HEK293 (cell line): Measurements from ENCODE around the gene NOLC1.
A peak's percentile ranks its signal among the peaks of the same experiment; 100 is the strongest.

Source experiments
- BCL11B ChIP-seq: fragments of 450-650 bp; formaldehyde crosslinking; IDR thresholded peaks from 2 replicates; pipeline ENCODE4 v1.5.1; 2016; ENCODE audit warnings: low read depth, missing biosample characterization, missing genetic modification characterization
- KLF16 ChIP-seq: fragments of 450-650 bp; formaldehyde crosslinking; IDR thresholded peaks from 2 replicates; pipeline ENCODE4 v1.5.1; 2017; ENCODE audit warnings: missing biosample characterization, missing genetic modification characterization
- PRDM2 ChIP-seq: fragments of 450-650 bp; formaldehyde crosslinking; IDR thresholded peaks from 2 replicates; pipeline ENCODE4 v1.5.1; 2016; ENCODE audit warnings: missing biosample characterization, missing genetic modification characterization, borderline replicate concordance
- SALL2 ChIP-seq: fragments of 450-650 bp; formaldehyde crosslinking; IDR thresholded peaks from 2 replicates; pipeline ENCODE4 v1.5.0; 2017; ENCODE audit warnings: missing biosample characterization, mild to moderate bottlenecking, missing genetic modification characterization, borderline replicate concordance
- YY2 ChIP-seq: fragments of 450-650 bp; formaldehyde crosslinking; IDR thresholded peaks from 2 replicates; pipeline ENCODE4 v1.5.1; 2016; ENCODE audit warnings: missing biosample characterization, missing genetic modification characterization
- ZBTB48 ChIP-seq: fragments of 450-650 bp; formaldehyde crosslinking; IDR thresholded peaks from 2 replicates; pipeline ENCODE4 v1.5.1; 2016; ENCODE audit warnings: missing biosample characterization, missing genetic modification characterization
- ZFP69B ChIP-seq: fragments of 450-650 bp; formaldehyde crosslinking; IDR thresholded peaks from 2 replicates; pipeline ENCODE4 v1.5.1; 2016; ENCODE audit warnings: missing biosample characterization, missing genetic modification characterization
- ZNF175 ChIP-seq: fragments of 450-650 bp; formaldehyde crosslinking; IDR thresholded peaks from 2 replicates; pipeline ENCODE4 v1.5.1; 2016; ENCODE audit warnings: missing biosample characterization, missing genetic modification characterization
- ZNF202 ChIP-seq: fragments of 450-650 bp; formaldehyde crosslinking; IDR thresholded peaks from 2 replicates; pipeline ENCODE4 v1.5.1; 2016; ENCODE audit warnings: missing biosample characterization, missing genetic modification characterization, borderline replicate concordance
- ZNF239 ChIP-seq: fragments of 450-650 bp; formaldehyde crosslinking; IDR thresholded peaks from 2 replicates; pipeline ENCODE4 v1.5.1; 2016; ENCODE audit warnings: missing biosample characterization, missing genetic modification characterization
- ZNF274 ChIP-seq, 2 experiments: fragments of 200-500 bp in 1 of 2; fragments of 450-650 bp in 1 of 2; sonication (Bioruptor generic) in 1 of 2; formaldehyde crosslinking in 1 of 2; IDR thresholded peaks; 2 replicates each; pipeline versions ENCODE4 v1.5.1 to v1.6.1; 2014 to 2016; ENCODE audit warnings: borderline replicate concordance in 1 of 2, inconsistent platforms in 1 of 2, low read length in 1 of 2, missing biosample characterization in 1 of 2, missing genetic modification characterization in 1 of 2
- ZNF302 ChIP-seq: fragments of 450-650 bp; formaldehyde crosslinking; IDR thresholded peaks from 2 replicates; pipeline ENCODE4 v1.5.1; 2016; ENCODE audit warnings: missing biosample characterization, missing genetic modification characterization, low read depth
- ZNF48 ChIP-seq: fragments of 450-650 bp; formaldehyde crosslinking; IDR thresholded peaks from 2 replicates; pipeline ENCODE4 v1.5.1; 2016; ENCODE audit warnings: missing biosample characterization, missing genetic modification characterization
- ZNF610 ChIP-seq: fragments of 450-650 bp; formaldehyde crosslinking; IDR thresholded peaks from 2 replicates; pipeline ENCODE4 v1.5.1; 2016; ENCODE audit warnings: missing biosample characterization, missing genetic modification characterization, borderline replicate concordance
- ZNF654 ChIP-seq: fragments of 450-650 bp; formaldehyde crosslinking; IDR thresholded peaks from 2 replicates; pipeline ENCODE4 v1.5.1; 2016; ENCODE audit warnings: low read depth, missing biosample characterization, missing genetic modification characterization
- ZNF660 ChIP-seq: fragments of 450-650 bp; IDR thresholded peaks from 2 replicates; pipeline ENCODE4 v1.5.1; 2018; ENCODE audit warnings: missing biosample characterization, mild to moderate bottlenecking, missing genetic modification characterization
- ZNF670 ChIP-seq: fragments of 450-650 bp; formaldehyde crosslinking; IDR thresholded peaks from 2 replicates; pipeline ENCODE4 v1.5.1; 2016; ENCODE audit warnings: missing biosample characterization, missing genetic modification characterization, low read depth
- ZNF837 ChIP-seq: fragments of 450-650 bp; formaldehyde crosslinking; IDR thresholded peaks from 2 replicates; pipeline ENCODE4 v1.5.1; 2016; ENCODE audit warnings: missing biosample characterization, missing genetic modification characterization
- TF ChIP-seq, protein P1 (sequence below): fragments of 450-650 bp; formaldehyde crosslinking; conservative IDR thresholded peaks from 2 replicates; pipeline ENCODE4 v1.5.1; 2016; ENCODE audit warnings: low read depth, missing biosample characterization, missing genetic modification characterization
- TF ChIP-seq, protein P2 (sequence below): fragments of 450-650 bp; formaldehyde crosslinking; IDR thresholded peaks from 2 replicates; pipeline ENCODE4 v1.5.1; 2016; ENCODE audit warnings: missing biosample characterization, missing genetic modification characterization, low read depth
- TF ChIP-seq, protein P3 (sequence below): fragments of 450-650 bp; formaldehyde crosslinking; IDR thresholded peaks from 2 replicates; pipeline ENCODE4 v1.5.1; 2016; ENCODE audit warnings: missing biosample characterization, missing genetic modification characterization, low read depth
- TF ChIP-seq, protein P4 (sequence below): fragments of 450-650 bp; formaldehyde crosslinking; IDR thresholded peaks from 2 replicates; pipeline ENCODE4 v1.5.1; 2017; ENCODE audit warnings: missing biosample characterization, missing genetic modification characterization

The NOLC1 gene

DNA sequence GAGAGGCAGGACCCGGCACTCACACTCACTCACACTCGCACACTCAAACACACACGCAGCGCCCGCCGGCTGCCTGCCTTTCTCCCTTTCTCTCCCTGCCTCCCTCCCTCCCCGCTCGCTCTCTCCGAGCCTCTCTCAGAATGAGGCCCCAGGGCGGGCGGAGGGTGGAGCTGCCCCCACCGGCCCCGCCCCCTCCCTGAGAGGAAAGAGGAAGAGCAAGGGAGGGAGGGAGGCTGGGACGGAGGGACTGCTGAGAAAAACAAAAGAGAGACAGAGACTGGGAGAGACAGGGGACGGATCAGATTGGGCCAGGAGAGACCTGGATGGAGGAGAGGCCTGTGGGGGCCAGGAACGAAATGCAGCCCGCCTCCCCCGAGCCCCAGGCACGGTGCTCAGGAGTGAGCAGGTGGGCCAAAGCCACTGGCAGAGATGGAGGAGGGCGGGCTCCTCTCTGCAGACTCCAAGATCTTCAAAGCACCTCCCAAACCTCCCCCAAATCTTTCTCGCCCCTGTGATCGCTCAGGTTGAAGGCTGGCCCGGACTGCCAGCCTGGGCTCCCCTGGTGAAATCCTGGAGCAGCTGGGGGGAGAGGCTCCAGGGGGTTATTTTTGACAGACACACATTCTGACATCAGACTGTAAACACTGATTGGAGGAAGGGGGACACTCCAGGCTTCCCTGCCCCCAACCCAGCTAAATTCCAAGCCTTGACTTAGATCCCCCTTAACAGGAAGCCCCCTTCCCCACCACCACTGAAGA lies 37.1 kb upstream of the NOLC1 start (continued):
- TF ChIP-seq, protein P1, sequence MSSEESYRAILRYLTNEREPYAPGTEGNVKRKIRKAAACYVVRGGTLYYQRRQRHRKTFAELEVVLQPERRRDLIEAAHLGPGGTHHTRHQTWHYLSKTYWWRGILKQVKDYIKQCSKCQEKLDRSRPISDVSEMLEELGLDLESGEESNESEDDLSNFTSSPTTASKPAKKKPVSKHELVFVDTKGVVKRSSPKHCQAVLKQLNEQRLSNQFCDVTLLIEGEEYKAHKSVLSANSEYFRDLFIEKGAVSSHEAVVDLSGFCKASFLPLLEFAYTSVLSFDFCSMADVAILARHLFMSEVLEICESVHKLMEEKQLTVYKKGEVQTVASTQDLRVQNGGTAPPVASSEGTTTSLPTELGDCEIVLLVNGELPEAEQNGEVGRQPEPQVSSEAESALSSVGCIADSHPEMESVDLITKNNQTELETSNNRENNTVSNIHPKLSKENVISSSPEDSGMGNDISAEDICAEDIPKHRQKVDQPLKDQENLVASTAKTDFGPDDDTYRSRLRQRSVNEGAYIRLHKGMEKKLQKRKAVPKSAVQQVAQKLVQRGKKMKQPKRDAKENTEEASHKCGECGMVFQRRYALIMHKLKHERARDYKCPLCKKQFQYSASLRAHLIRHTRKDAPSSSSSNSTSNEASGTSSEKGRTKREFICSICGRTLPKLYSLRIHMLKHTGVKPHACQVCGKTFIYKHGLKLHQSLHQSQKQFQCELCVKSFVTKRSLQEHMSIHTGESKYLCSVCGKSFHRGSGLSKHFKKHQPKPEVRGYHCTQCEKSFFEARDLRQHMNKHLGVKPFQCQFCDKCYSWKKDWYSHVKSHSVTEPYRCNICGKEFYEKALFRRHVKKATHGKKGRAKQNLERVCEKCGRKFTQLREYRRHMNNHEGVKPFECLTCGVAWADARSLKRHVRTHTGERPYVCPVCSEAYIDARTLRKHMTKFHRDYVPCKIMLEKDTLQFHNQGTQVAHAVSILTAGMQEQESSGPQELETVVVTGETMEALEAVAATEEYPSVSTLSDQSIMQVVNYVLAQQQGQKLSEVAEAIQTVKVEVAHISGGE (tag by site-specific recombination) = peak; percentile 20; the same call in 1 of the 2 replicates
- TF ChIP-seq ZNF610 (tag by site-specific recombination) (no peak), BCL11B (no peak), ZBTB48 (tag by site-specific recombination) (peak; percentile 22; the same call in 1 of the 2 replicates), ZNF670 (tag by site-specific recombination) (no peak), ZNF302 (tag by site-specific recombination) (no peak), ZFP69B (tag by site-specific recombination) (0 out of 2 replicates have a peak, but pooled peaks have one; percentile 36), ZNF654 (tag by site-specific recombination) (no peak), YY2 (tag by site-specific recombination) (no peak), SALL2 (tag by site-specific recombination) (no peak), ZNF274 (IDR thresholded peaks at IDR 0.05; ENCODE audit: low read length) (no peak), ZNF274 (tag by site-specific recombination; IDR thresholded peaks at IDR 0.05; ENCODE audit: borderline replicate concordance) (no peak), ZNF48 (no peak), ZNF837 (tag by site-specific recombination) (no peak), ZNF660 (tag by site-specific recombination) (no peak), ZNF239 (no peak), KLF16 (tag by site-specific recombination) (peak; percentile 94), PRDM2 (no peak), ZNF175 (tag by site-specific recombination) (no peak), ZNF202 (tag by site-specific recombination) (no peak)
- TF ChIP-seq, protein P2, sequence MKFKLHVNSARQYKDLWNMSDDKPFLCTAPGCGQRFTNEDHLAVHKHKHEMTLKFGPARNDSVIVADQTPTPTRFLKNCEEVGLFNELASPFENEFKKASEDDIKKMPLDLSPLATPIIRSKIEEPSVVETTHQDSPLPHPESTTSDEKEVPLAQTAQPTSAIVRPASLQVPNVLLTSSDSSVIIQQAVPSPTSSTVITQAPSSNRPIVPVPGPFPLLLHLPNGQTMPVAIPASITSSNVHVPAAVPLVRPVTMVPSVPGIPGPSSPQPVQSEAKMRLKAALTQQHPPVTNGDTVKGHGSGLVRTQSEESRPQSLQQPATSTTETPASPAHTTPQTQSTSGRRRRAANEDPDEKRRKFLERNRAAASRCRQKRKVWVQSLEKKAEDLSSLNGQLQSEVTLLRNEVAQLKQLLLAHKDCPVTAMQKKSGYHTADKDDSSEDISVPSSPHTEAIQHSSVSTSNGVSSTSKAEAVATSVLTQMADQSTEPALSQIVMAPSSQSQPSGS = no peak
- TF ChIP-seq, protein P3, sequence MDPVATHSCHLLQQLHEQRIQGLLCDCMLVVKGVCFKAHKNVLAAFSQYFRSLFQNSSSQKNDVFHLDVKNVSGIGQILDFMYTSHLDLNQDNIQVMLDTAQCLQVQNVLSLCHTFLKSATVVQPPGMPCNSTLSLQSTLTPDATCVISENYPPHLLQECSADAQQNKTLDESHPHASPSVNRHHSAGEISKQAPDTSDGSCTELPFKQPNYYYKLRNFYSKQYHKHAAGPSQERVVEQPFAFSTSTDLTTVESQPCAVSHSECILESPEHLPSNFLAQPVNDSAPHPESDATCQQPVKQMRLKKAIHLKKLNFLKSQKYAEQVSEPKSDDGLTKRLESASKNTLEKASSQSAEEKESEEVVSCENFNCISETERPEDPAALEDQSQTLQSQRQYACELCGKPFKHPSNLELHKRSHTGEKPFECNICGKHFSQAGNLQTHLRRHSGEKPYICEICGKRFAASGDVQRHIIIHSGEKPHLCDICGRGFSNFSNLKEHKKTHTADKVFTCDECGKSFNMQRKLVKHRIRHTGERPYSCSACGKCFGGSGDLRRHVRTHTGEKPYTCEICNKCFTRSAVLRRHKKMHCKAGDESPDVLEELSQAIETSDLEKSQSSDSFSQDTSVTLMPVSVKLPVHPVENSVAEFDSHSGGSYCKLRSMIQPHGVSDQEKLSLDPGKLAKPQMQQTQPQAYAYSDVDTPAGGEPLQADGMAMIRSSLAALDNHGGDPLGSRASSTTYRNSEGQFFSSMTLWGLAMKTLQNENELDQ = no peak
- TF ChIP-seq, protein P4, sequence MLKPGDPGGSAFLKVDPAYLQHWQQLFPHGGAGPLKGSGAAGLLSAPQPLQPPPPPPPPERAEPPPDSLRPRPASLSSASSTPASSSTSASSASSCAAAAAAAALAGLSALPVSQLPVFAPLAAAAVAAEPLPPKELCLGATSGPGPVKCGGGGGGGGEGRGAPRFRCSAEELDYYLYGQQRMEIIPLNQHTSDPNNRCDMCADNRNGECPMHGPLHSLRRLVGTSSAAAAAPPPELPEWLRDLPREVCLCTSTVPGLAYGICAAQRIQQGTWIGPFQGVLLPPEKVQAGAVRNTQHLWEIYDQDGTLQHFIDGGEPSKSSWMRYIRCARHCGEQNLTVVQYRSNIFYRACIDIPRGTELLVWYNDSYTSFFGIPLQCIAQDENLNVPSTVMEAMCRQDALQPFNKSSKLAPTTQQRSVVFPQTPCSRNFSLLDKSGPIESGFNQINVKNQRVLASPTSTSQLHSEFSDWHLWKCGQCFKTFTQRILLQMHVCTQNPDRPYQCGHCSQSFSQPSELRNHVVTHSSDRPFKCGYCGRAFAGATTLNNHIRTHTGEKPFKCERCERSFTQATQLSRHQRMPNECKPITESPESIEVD (tag by site-specific recombination) = no peak
